IMR-90 (cell line): ENCODE data around the gene ERGIC1. TPM values are rescaled to one million over a fixed set of nuclear protein-coding genes. Genes with fewer than 3 reads are reported as not detected.
A peak's percentile ranks its signal among the peaks of the same experiment; 100 is the strongest.

Experiments used
- ATAC-seq: fragments of 200-7000 bp; cut with Tn5 transposase; 2 replicates; pipeline ENCODE4 v1.9.1; 2020; ENCODE audit warnings: low read depth, mild to moderate bottlenecking, moderate library complexity
- BruUV-seq: library from RNA; stranded (reverse); fragments of 400-500 nt; replicated peaks from 2 replicates; lab custom pipeline; 2021; lab: Mats Ljungman, UMichigan
- CTCF ChIA-PET: fragments of 300-600 bp; formaldehyde crosslinking; extraction: SDS; loops from one replicate; lab custom pipeline; 2021; ENCODE audit warnings: antibody characterized with exemption; lab: Yijun Ruan, JAX
- POLR2A ChIA-PET: fragments of 300-600 bp; sonication (Branson Sonifier 250); formaldehyde crosslinking; loops from one replicate; lab custom pipeline; 2022; ENCODE audit warnings: antibody characterized with exemption; ENCODE audit not compliant: unreplicated experiment; lab: Charles Lee
- DNase-seq: peaks from one replicate; pipeline ENCODE4 v3.0.0; 2013
- H2AFZ ChIP-seq: replicated peaks from 2 replicates; pipeline ENCODE3; 2013; ENCODE audit warnings: low read length, mild to moderate bottlenecking; ENCODE audit not compliant: poor library complexity
- H2AK5ac ChIP-seq: 2 replicates; pipeline ENCODE4 v1.6.1; 2013; ENCODE audit warnings: low read depth, low read length, inconsistent platforms
- H2AK9ac ChIP-seq: replicated peaks from 2 replicates; pipeline ENCODE3; 2013; ENCODE audit warnings: mild to moderate bottlenecking, low read depth, low read length, moderate library complexity; ENCODE audit not compliant: poor library complexity
- H2BK120ac ChIP-seq: 2 replicates; pipeline ENCODE4 v1.6.1; 2013; ENCODE audit warnings: low read depth, low read length, inconsistent platforms
- H2BK15ac ChIP-seq: 3 replicates; pipeline ENCODE4 v1.6.1; 2013; ENCODE audit warnings: low read depth, low read length, inconsistent platforms
- H2BK20ac ChIP-seq: 2 replicates; pipeline ENCODE4 v1.6.1; 2013; ENCODE audit warnings: low read depth, mild to moderate bottlenecking, inconsistent platforms, low read length, moderate library complexity
- H2BK5ac ChIP-seq: 2 replicates; pipeline ENCODE4 v1.6.1; 2013; ENCODE audit warnings: mild to moderate bottlenecking, low read depth, low read length, inconsistent platforms; ENCODE audit not compliant: poor library complexity, severe bottlenecking
- H3K14ac ChIP-seq: replicated peaks from 2 replicates; pipeline ENCODE4 v1.6.1; 2013; ENCODE audit warnings: low read depth, low read length, inconsistent platforms
- H3K18ac ChIP-seq: 2 replicates; pipeline ENCODE4 v1.6.1; 2013; ENCODE audit warnings: low read depth, low read length, control low read depth
- H3K23ac ChIP-seq: 2 replicates; pipeline ENCODE4 v1.6.1; 2013; ENCODE audit warnings: low read depth, low read length, inconsistent platforms
- H3K27ac ChIP-seq: 2 replicates; pipeline ENCODE4 v1.5.1; 2013; ENCODE audit warnings: mild to moderate bottlenecking, control low read depth, low read length; ENCODE audit not compliant: insufficient read depth
- H3K27me3 ChIP-seq: 2 replicates; pipeline ENCODE4 v1.6.1; 2013; ENCODE audit warnings: low read length; ENCODE audit not compliant: control insufficient read depth, insufficient read depth
- H3K36me3 ChIP-seq: 2 replicates; pipeline ENCODE4 v1.6.1; 2013; ENCODE audit warnings: low read length, mixed read lengths; ENCODE audit not compliant: control insufficient read depth, insufficient read depth
- H3K4ac ChIP-seq: 2 replicates; pipeline ENCODE4 v1.6.1; 2013; ENCODE audit warnings: low read depth, low read length, inconsistent platforms
- H3K4me1 ChIP-seq: 2 replicates; pipeline ENCODE4 v1.6.1; 2013; ENCODE audit warnings: low read length, mixed read lengths; ENCODE audit not compliant: control insufficient read depth, insufficient read depth
- H3K4me2 ChIP-seq: 2 replicates; pipeline ENCODE4 v1.6.1; 2013; ENCODE audit warnings: low read depth, mild to moderate bottlenecking, control low read depth, low read length, moderate library complexity
- H3K4me3 ChIP-seq: 2 replicates; pipeline ENCODE4 v1.5.1; 2013; ENCODE audit warnings: low read depth, mild to moderate bottlenecking, control low read depth, low read length, moderate library complexity; ENCODE audit not compliant: insufficient read depth
- H3K56ac ChIP-seq: 2 replicates; pipeline ENCODE4 v1.6.1; 2013; ENCODE audit warnings: low read length, inconsistent platforms; ENCODE audit not compliant: insufficient read depth; ENCODE audit errors: extremely low read depth
- H3K79me1 ChIP-seq, 2 experiments: 2 replicates each; pipeline ENCODE4 v1.6.1; 2013; ENCODE audit warnings: low read length in 2 of 2, inconsistent platforms in 1 of 2, low read depth in 1 of 2
- H3K9ac ChIP-seq: 2 replicates; pipeline ENCODE4 v1.6.1; 2013; ENCODE audit warnings: low read depth, low read length, control low read depth
- H3K9me1 ChIP-seq: 2 replicates; pipeline ENCODE4 v1.6.1; 2013; ENCODE audit warnings: low read length, inconsistent platforms; ENCODE audit not compliant: insufficient read depth
- H3K9me3 ChIP-seq: 2 replicates; pipeline ENCODE4 v1.6.1; 2013; ENCODE audit warnings: low read length; ENCODE audit not compliant: control insufficient read depth, insufficient read depth
- H4K20me1 ChIP-seq: 2 replicates; pipeline ENCODE4 v1.6.1; 2013; ENCODE audit warnings: low read length, inconsistent platforms; ENCODE audit not compliant: insufficient read depth
- H4K5ac ChIP-seq: 2 replicates; pipeline ENCODE4 v1.6.1; 2013; ENCODE audit warnings: mild to moderate bottlenecking, low read depth, low read length, control low read depth
- H4K8ac ChIP-seq, 2 experiments: 2 replicates each; pipeline ENCODE4 v1.6.1; 2013; ENCODE audit warnings: low read depth in 2 of 2, low read length in 2 of 2, control low read depth in 1 of 2, inconsistent platforms in 1 of 2
- H4K91ac ChIP-seq: 2 replicates; pipeline ENCODE4 v1.6.1; 2013; ENCODE audit warnings: low read depth, low read length, inconsistent platforms; ENCODE audit not compliant: insufficient read depth
- BHLHE40 ChIP-seq: fragments of 150-350 bp; IDR thresholded peaks from 2 replicates; pipeline ENCODE4 v1.6.1; 2016; ENCODE audit warnings: mild to moderate bottlenecking, low read depth, low read length
- CEBPB ChIP-seq: IDR thresholded peaks from 2 replicates; pipeline ENCODE4 v1.6.1; 2012; ENCODE audit warnings: low read depth, low read length, improper control_type of control experiment
- CHD1 ChIP-seq: IDR thresholded peaks from 2 replicates; pipeline ENCODE4 v1.6.1; 2012; ENCODE audit warnings: low read depth, low read length, improper control_type of control experiment
- FOS ChIP-seq: fragments of 150-350 bp; IDR thresholded peaks from 2 replicates; pipeline ENCODE4 v1.6.1; 2016; ENCODE audit warnings: low read depth, low read length
- MAFK ChIP-seq: IDR thresholded peaks from 2 replicates; pipeline ENCODE4 v1.6.1; 2012; ENCODE audit warnings: low read depth, low read length, improper control_type of control experiment
- MAZ ChIP-seq: IDR thresholded peaks from 2 replicates; pipeline ENCODE4 v1.6.1; 2012; ENCODE audit warnings: low read depth, mild to moderate bottlenecking, low read length, improper control_type of control experiment, moderate library complexity, borderline replicate concordance
- MXI1 ChIP-seq: IDR thresholded peaks from 2 replicates; pipeline ENCODE4 v1.6.1; 2012; ENCODE audit warnings: low read depth, mild to moderate bottlenecking, low read length, moderate library complexity, borderline replicate concordance
- NFE2L2 ChIP-seq: fragments of 150-350 bp; IDR thresholded peaks from 2 replicates; pipeline ENCODE4 v1.6.1; 2016; ENCODE audit warnings: low read depth, mild to moderate bottlenecking, low read length
- RAD21 ChIP-seq: IDR thresholded peaks from 2 replicates; pipeline ENCODE4 v1.6.1; 2012; ENCODE audit warnings: low read length, improper control_type of control experiment
- RFX5 ChIP-seq: IDR thresholded peaks from 2 replicates; pipeline ENCODE4 v1.8.0; 2012; ENCODE audit warnings: low read depth, mild to moderate bottlenecking, low read length, moderate library complexity
- SMC3 ChIP-seq: fragments of 150-350 bp; IDR thresholded peaks from 2 replicates; pipeline ENCODE4 v1.6.1; 2016; ENCODE audit warnings: low read depth, mild to moderate bottlenecking, antibody characterized with exemption, low read length, moderate library complexity
- WGBS, 2 experiments: methylation state at CpG; one replicate each; pipeline versions ENCODE4 v1.1.5 to v1.1.7; 2013; ENCODE audit warnings: missing lambda C conversion rate in 2 of 2; ENCODE audit not compliant: insufficient read length in 1 of 2; ENCODE audit errors: extremely low coverage in 2 of 2; 5-methylcytosine and 5-hydroxymethylcytosine counted together
- dilution Hi-C: fragments of 300-500 bp; cut with HindIII; formaldehyde crosslinking; loops from one replicate; pipeline ENCODE4 v1.14.3; 2018; ENCODE audit warnings: low sequenced_read_pairs; ENCODE audit not compliant: unreplicated experiment
- in situ Hi-C: fragments of 300-500 bp; cut with MboI; formaldehyde crosslinking; loops from 3 replicates; pipeline ENCODE4 v1.14.3; 2019; ENCODE audit warnings: low sequenced_read_pairs, inconsistent platforms, mixed read lengths
- intact Hi-C: fragments of 100-400 bp; cut with micrococcal nuclease; formaldehyde crosslinking; loops from 2 replicates; pipeline ENCODE4 v1.10.0; 2022
- polyA plus RNA-seq, 3 experiments: library from polyadenylated mRNA; depleted of rRNA; stranded (reverse); fragments of >200 nt; gene quantifications; 2 replicates each; pipeline ENCODE4 v1.2.3, GENCODE V29; 2012; ENCODE audit warnings: low replicate concordance in 1 of 3
- total RNA-seq: library from RNA; depleted of rRNA; stranded (reverse); fragments of >200 nt; gene quantifications from 2 replicates; pipeline ENCODE4 v1.2.3, GENCODE V29; 2012
- TF ChIP-seq, protein P1 (sequence below): fragments of 150-350 bp; IDR thresholded peaks from 2 replicates; pipeline ENCODE4 v1.6.1; 2016; ENCODE audit warnings: low read depth, mild to moderate bottlenecking, low read length, moderate library complexity, borderline replicate concordance
- TF ChIP-seq, protein P2 (sequence below): fragments of 150-350 bp; IDR thresholded peaks from 2 replicates; pipeline ENCODE4 v1.6.1; 2017; ENCODE audit warnings: mild to moderate bottlenecking, antibody characterized with exemption, low read length, low read depth

The ERGIC1 gene
- total and polyA plus RNA-seq, 2 of the 4 experiments (the other 2 are of a cell fraction) = 134 to 192 TPM

DNA sequence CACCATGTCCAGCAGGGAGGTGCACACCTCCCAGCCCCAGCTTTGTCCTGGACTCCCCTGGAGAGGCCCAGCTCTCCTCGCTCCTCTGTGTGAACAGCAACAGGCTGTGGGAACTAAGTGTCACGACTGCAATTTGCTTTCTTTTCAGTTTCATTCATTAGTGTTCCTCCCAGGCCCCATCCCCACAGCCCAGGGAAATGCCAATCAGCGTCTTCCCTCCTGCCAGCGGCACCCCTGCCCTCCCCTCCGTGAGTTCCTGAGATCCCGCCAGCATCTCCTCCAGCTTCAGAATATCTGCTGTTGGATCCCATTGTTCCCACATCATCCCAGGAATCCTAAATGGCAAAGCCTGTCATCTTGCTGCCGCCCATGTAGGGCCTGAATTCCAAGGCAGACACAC lies 112.1 kb downstream of the ERGIC1 start:
- H3K4me3 ChIP-seq = no peak overlapping the region
- H2BK120ac ChIP-seq = peak overlapping the region; percentile 46
- H3K27ac ChIP-seq = no peak overlapping the region; the same call in 1 of the 2 replicates
- no peak overlapping the region for H3K9ac ChIP-seq
- H3K18ac ChIP-seq = no peak overlapping the region
- H3K4me2 ChIP-seq = no peak overlapping the region
- POLR2A ChIA-PET = no interaction called here
- peak overlapping the region; percentile 28; the same call in 1 of the 3 replicates for H2BK15ac ChIP-seq
- peak overlapping the region; percentile 72 for H3K4ac ChIP-seq
- dilution Hi-C loops (no loop called here), intact Hi-C loops (loop anchor here (5.0 to 10.0 kb wide), 2 partner anchors 419 to 471 kb away; no protein-coding TSS in a partner anchor), in situ Hi-C loops (loop anchor here (10.0 kb wide), 1 partner anchor 471 kb away; no protein-coding TSS in a partner anchor)
- H3K36me3 ChIP-seq = peaks cover 29% of the 10 kb centered on the region
- no peak overlapping the region for H2AFZ ChIP-seq
- H4K91ac ChIP-seq = peak overlapping the region; percentile 84
- no peak overlapping the region for H3K23ac ChIP-seq
- H2BK5ac ChIP-seq = no peak overlapping the region
- H3K4me1 ChIP-seq = peaks cover 24% of the 10 kb centered on the region
- whole genome bisulfite sequencing, 2 experiments = 100% methylated on average over 2 of the region's 7 CpGs; no CpG with 5 or more reads in 1 of the 2 experiments
- no peak overlapping the region for H3K56ac ChIP-seq
- H3K14ac ChIP-seq = no peak overlapping the region
- peak overlapping the region; percentile 72 for H2AK5ac ChIP-seq
- H4K8ac ChIP-seq = peak overlapping the region; percentile 18 to 47; a peak in 1 of 4 replicates
- no peak overlapping the region for H2AK9ac ChIP-seq
- H3K9me3 ChIP-seq = no peaks in the 10 kb centered on the region
- DNase-seq (no peak), ATAC-seq (no peak)
- H2BK20ac ChIP-seq = no peak overlapping the region; the same call in 1 of the 2 replicates
- H3K27me3 ChIP-seq = no peaks in the 10 kb centered on the region
- H3K9me1 ChIP-seq = peaks cover 35% of the 10 kb centered on the region
- TF ChIP-seq, protein P1, sequence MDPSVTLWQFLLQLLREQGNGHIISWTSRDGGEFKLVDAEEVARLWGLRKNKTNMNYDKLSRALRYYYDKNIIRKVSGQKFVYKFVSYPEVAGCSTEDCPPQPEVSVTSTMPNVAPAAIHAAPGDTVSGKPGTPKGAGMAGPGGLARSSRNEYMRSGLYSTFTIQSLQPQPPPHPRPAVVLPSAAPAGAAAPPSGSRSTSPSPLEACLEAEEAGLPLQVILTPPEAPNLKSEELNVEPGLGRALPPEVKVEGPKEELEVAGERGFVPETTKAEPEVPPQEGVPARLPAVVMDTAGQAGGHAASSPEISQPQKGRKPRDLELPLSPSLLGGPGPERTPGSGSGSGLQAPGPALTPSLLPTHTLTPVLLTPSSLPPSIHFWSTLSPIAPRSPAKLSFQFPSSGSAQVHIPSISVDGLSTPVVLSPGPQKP = no peak
- TF ChIP-seq BHLHE40 = no peak
- no peak for TF ChIP-seq MAZ
- TF ChIP-seq RFX5 = no peak
- TF ChIP-seq, protein P2, sequence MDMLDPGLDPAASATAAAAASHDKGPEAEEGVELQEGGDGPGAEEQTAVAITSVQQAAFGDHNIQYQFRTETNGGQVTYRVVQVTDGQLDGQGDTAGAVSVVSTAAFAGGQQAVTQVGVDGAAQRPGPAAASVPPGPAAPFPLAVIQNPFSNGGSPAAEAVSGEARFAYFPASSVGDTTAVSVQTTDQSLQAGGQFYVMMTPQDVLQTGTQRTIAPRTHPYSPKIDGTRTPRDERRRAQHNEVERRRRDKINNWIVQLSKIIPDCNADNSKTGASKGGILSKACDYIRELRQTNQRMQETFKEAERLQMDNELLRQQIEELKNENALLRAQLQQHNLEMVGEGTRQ = no peak
- TF ChIP-seq MXI1 = no peak
- no peak for TF ChIP-seq FOS
- TF ChIP-seq MAFK = no peak
- TF ChIP-seq RAD21 = no peak
- TF ChIP-seq SMC3 = no peak
- no peak for TF ChIP-seq CHD1
- no peak for TF ChIP-seq CEBPB
- TF ChIP-seq NFE2L2 = no peak
- no peaks in the 10 kb centered on the region for H4K20me1 ChIP-seq
- BruUV-seq = no TSS peak
- CTCF ChIA-PET = no interaction called here
- no peak overlapping the region for H4K5ac ChIP-seq
- peaks cover 26 to 79% of the 10 kb centered on the region in 2 experiments; a peak in 3 of 4 replicates for H3K79me1 ChIP-seq
